ENCODE data around the gene ZFP64. TPM values are rescaled to one million over a fixed set of nuclear protein-coding genes. Genes with fewer than 3 reads are reported as not detected.
A peak's percentile ranks its signal among the peaks of the same experiment; 100 is the strongest.

Gene ZFP64
- total and polyA plus RNA-seq, 2 donors from 2014 or later = 7.1 to 14.6 TPM

- Histone ChIP-seq H3K9ac (ENCODE audit: low read length in 3 of 3) (no peak overlapping the region), H3K9me3 (ENCODE audit: control insufficient read depth in 2 of 3, insufficient read depth in 1 of 3, low read length in 3 of 3) (no peaks in the 10 kb centered on the region), H3K4me3 (ENCODE audit: low read length in 3 of 3) (peak overlapping the region; percentile 8 to 60 (median 47)), H3K27me3 (ENCODE audit: control insufficient read depth, insufficient read depth, low read length) (peaks cover 4% of the 10 kb centered on the region), H3K36me3 (ENCODE audit: control insufficient read depth in 2 of 3, insufficient read depth in 3 of 3, low read length in 3 of 3) (no peaks in the 10 kb centered on the region), H3K27ac (ENCODE audit: low read depth in 2 of 2, low read length in 2 of 2) (no peak overlapping the region), H3K4me1 (ENCODE audit: control insufficient read depth in 2 of 3, insufficient read depth in 2 of 3, low read depth in 1 of 3, low read length in 3 of 3) (peaks cover 0 to 5% (median 0%) of the 10 kb centered on the region in 3 donors)
- intact Hi-C loops (cut with DNase I) = no loop called here
- FAIRE-seq (no peak), DNase-seq (peak in 4 of 5 donors; percentile 33 to 69 (median 61))
- no peak for TF ChIP-seq CTCF (IDR thresholded peaks at IDR 0.05; ENCODE audit: borderline replicate concordance, extremely low read depth, insufficient read depth)
Measured at GRCh38 chr20:52103913-52104545, 87.5 kb downstream of the ZFP64 start.

DNA sequence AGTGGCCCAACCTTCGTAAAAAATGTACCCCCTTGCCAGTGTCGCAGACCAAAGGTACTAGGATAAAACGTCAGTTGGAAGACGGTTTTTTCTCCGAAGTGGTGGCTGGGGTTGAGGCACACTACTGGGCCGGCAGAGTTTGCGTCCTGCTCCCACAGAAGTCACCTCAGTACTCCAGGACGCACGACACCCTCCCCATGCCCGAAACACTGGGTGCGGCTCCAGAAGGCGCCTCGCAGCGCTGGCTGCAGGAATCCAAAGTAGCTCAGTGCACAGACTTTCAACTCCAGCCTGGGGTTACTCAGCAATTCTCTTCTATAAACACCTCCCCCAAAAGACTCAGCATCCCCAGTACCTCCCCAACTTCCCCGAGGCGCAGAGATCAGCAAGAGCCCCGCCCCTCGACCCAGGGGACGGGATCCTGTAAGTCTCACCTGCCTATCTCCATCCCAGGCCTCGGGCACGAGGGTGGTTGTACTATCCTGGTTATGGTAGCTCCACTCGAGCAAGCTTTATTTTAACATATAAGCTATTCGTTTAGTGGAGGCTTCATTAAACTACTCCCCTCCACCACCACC is 88.2 kb downstream of the ZFP64 start:
- no peak for FAIRE-seq
- H3K36me3 ChIP-seq (ENCODE audit: control insufficient read depth in 2 of 3, insufficient read depth in 3 of 3, low read length in 3 of 3) = no peaks in the 10 kb centered on the region
- peak in 3 of 5 donors; percentile 21 to 61 (median 29) for DNase-seq
- intact Hi-C loops (cut with DNase I) = no loop called here
- no peak overlapping the region for H3K9ac ChIP-seq (ENCODE audit: low read length in 3 of 3)
- TF ChIP-seq CTCF (IDR thresholded peaks at IDR 0.05; ENCODE audit: borderline replicate concordance, extremely low read depth, insufficient read depth) = no peak
- H3K27ac ChIP-seq (ENCODE audit: low read depth in 2 of 2, low read length in 2 of 2) = no peak overlapping the region
- no peaks in the 10 kb centered on the region for H3K9me3 ChIP-seq (ENCODE audit: control insufficient read depth in 2 of 3, insufficient read depth in 1 of 3, low read length in 3 of 3)
- H3K4me3 ChIP-seq (ENCODE audit: low read length in 3 of 3) = peak overlapping the region in 2 of 3 donors; percentile 47 to 60
- H3K27me3 ChIP-seq (ENCODE audit: control insufficient read depth, insufficient read depth, low read length) = peaks cover 4% of the 10 kb centered on the region
- H3K4me1 ChIP-seq (ENCODE audit: control insufficient read depth in 2 of 3, insufficient read depth in 2 of 3, low read depth in 1 of 3, low read length in 3 of 3) = peaks cover 0 to 5% (median 0%) of the 10 kb centered on the region in 3 donors

DNA sequence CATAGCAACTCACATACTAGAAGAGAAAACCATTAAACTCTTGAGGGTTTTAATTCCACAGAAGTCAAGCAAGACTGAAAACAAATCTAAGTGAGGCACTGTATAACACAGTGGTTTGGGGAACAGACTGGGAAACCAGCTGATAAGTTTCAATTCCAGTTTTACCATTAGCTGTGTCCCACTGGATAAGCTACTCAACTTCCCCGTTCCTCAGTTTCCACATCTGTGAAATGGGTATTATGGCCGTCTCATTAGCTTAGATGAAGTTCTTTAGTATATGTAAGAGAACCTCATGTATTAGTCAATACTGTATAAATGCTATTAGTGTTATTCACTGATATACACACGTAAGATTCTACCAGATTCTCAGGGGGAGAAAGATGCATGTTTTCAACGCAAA is 89.0 kb downstream of the ZFP64 start:
- intact Hi-C loops (cut with DNase I) = no loop called here

More for the DNA sequence above, 89.0 kb downstream of the ZFP64 start:
- FAIRE-seq (no peak), DNase-seq (no peak)
- TF ChIP-seq CTCF (IDR thresholded peaks at IDR 0.05; ENCODE audit: borderline replicate concordance, extremely low read depth, insufficient read depth) = no peak
- no peaks in the 10 kb centered on the region for H3K36me3 ChIP-seq (ENCODE audit: control insufficient read depth in 2 of 3, insufficient read depth in 3 of 3, low read length in 3 of 3)
- no peak overlapping the region for H3K27ac ChIP-seq (ENCODE audit: low read depth in 2 of 2, low read length in 2 of 2)
- no peaks in the 10 kb centered on the region for H3K9me3 ChIP-seq (ENCODE audit: control insufficient read depth in 2 of 3, insufficient read depth in 1 of 3, low read length in 3 of 3)
- H3K4me3 ChIP-seq (ENCODE audit: low read length in 3 of 3) = no peak overlapping the region
- H3K4me1 ChIP-seq (ENCODE audit: control insufficient read depth in 2 of 3, insufficient read depth in 2 of 3, low read depth in 1 of 3, low read length in 3 of 3) = peaks cover 0 to 5% (median 0%) of the 10 kb centered on the region in 3 donors
- peaks cover 4% of the 10 kb centered on the region for H3K27me3 ChIP-seq (ENCODE audit: control insufficient read depth, insufficient read depth, low read length)
- H3K9ac ChIP-seq (ENCODE audit: low read length in 3 of 3) = no peak overlapping the region

Data from kidney (tissue), 14 donors.